NK-92 treated with Interleukin-12 subunit alpha and Interleukin-12 subunit beta, amount 100 ng/mL, for 24 hours (cell line): ENCODE data around the gene ZNF790.

Source experiments
- DNase-seq: peaks from one replicate; lab custom pipeline; 2025; lab: John Stamatoyannopoulos, UW

The ZNF790 gene

GRCh38 chr19:36772311-36773222 is 65.6 kb downstream of the ZNF790 start, which contains the start of gene ZNF850:
ZNF850 (minus strand) TSS chr19:36772807; CDS start chr19:36762606, 10,201 bp downstream.
- no peak for DNase-seq

DNA sequence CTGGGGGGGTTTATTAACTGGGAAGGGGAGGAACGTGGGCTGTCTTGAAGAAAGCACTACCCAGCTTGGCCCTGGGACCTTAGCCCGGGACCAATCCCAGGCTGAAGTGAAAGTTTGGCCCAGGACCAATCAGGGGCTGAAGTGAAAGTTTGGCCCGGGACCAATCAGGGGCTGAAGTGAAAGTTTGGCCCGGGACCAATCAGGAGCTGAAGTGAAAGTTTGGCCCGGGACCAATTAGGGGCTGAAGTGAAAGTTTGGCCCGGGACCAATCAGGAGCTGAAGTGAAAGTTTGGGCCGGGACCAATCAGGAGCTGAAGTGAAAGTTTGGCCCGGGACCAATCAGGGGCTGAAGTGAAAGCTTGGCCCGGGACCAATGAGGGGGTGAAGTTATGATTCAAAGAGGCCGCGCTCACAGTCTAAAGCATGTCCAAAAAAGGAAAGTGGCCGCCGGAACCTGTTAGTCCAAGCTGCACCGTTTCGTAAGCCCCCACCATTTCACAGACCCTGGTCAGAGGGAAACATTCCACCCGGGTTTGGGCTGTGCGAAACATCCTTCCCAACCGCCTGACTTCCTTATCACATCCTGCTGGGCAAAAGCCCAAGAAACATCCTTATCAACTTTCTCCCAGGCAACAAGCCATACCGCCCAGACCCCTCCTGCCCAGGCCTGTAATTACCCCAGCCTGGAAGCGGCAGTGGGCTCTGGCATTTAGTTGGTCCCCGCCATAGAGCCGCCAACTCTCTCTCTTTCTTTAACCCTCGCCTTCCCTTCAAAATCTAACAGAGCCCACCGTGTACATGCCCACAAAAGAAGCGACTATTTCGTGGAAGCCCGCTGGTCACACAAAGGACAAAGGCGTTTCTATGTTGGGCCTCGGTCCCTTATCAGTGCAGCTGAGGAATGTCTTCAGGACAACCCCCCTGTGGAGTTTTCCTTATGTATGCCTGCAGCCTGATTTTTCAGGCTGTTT is 66.6 kb downstream of the ZNF790 start:
- no peak for DNase-seq
